HCT116 (cell line): ENCODE measurements around the gene TNFAIP8L3.

Experiments used
- CTCF ChIP-seq, 3 experiments: fragments of 200-600 bp in 1 of 3; sonication (generic) in 1 of 3; IDR thresholded peaks in 2 of 3; conservative IDR thresholded peaks in 1 of 3; 2 replicates each; pipeline ENCODE4 v1.5.1; 2012 to 2017; ENCODE audit warnings: low read depth in 2 of 3, low read length in 2 of 3, antibody characterized with exemption in 1 of 3, borderline replicate concordance in 1 of 3, control low read depth in 1 of 3, mild to moderate bottlenecking in 1 of 3, mixed read lengths in 1 of 3, mixed run types in 1 of 3, moderate library complexity in 1 of 3; ENCODE audit not compliant: insufficient read depth in 1 of 3
- EZH2 ChIP-seq: fragments of 200-600 bp; sonication (generic); IDR thresholded peaks from 2 replicates; pipeline ENCODE4 v1.6.1; 2017; ENCODE audit warnings: antibody characterized with exemption, mixed run types
- POLR2A ChIP-seq: IDR thresholded peaks from 2 replicates; pipeline ENCODE4 v1.7.0; 2011; ENCODE audit warnings: borderline replicate concordance; ENCODE audit not compliant: insufficient read depth, insufficient read length; ENCODE audit errors: extremely low read depth
- REST ChIP-seq: IDR thresholded peaks from 2 replicates; pipeline ENCODE4 v1.6.1; 2012; ENCODE audit warnings: low read depth
- SRF ChIP-seq: IDR thresholded peaks from 2 replicates; pipeline ENCODE4 v1.6.1; 2012; ENCODE audit warnings: low read depth
- ZNF274 ChIP-seq: fragments of 200-500 bp; sonication (Bioruptor generic); IDR thresholded peaks from 2 replicates; pipeline ENCODE4 v1.6.1; 2014; ENCODE audit warnings: mild to moderate bottlenecking, low read depth, low read length, inconsistent platforms

GRCh38 chr15:51130344-51130743 lies 35.6 kb upstream of the TNFAIP8L3 start:
- TF ChIP-seq EZH2 (no peak), CTCF (IDR thresholded peaks at IDR 0.05 in 2 of 3, conservative IDR thresholded peaks at IDR 0.05 in 1 of 3; ENCODE audit: borderline replicate concordance in 1 of 3, insufficient read depth in 1 of 3, low read depth in 2 of 3, low read length in 2 of 3) (no peak), POLR2A (no peak), ZNF274 (no peak), SRF (no peak), REST (no peak)
